HepG2 (cell line): Measurements from ENCODE around the gene BCAS1. TPM values are rescaled to one million over a fixed set of nuclear protein-coding genes. Genes with fewer than 3 reads are reported as not detected.

Experiments
- ATAC-seq: fragments of 200-7000 bp; cut with Tn5 transposase; 3 replicates; pipeline ENCODE4 v1.9.1; 2020; ENCODE audit warnings: mild to moderate bottlenecking, moderate library complexity
- BruUV-seq: library from RNA; stranded (reverse); fragments of 400-500 nt; replicated peaks from 2 replicates; lab custom pipeline; 2021; lab: Mats Ljungman, UMichigan
- CTCF ChIA-PET: fragments of 300-600 bp; formaldehyde crosslinking; extraction: SDS; loops from one replicate; lab custom pipeline; 2021; ENCODE audit warnings: low total read pairs, inconsistent platforms, low intra/inter-chr PET ratio; lab: Yijun Ruan, JAX
- POLR2A ChIA-PET: fragments of 350-600 bp; sonication (Branson Sonifier 250); formaldehyde crosslinking; loops from one replicate; lab custom pipeline; 2020; ENCODE audit warnings: antibody characterized with exemption, inconsistent platforms; lab: Yijun Ruan, JAX
- DNase-seq: peaks from one replicate; pipeline ENCODE4 v3.0.0-alpha.2; 2015; ENCODE audit warnings: low spot score
- FAIRE-seq: peaks from 3 replicates; lab custom pipeline; 2011; peaks lifted over from hg19 to GRCh38; lab: Jason Lieb, UNC
- H2AFZ ChIP-seq: one replicate; pipeline ENCODE4 v1.6.1; 2011; ENCODE audit warnings: low read length, inconsistent platforms
- H3K27ac ChIP-seq: fragments of 300-600 bp; 3 replicates; pipeline ENCODE4 v1.8.0; 2011; ENCODE audit warnings: mixed run types, mild to moderate bottlenecking, mixed read lengths, low read length, inconsistent platforms; ENCODE audit not compliant: insufficient read depth; ENCODE audit errors: extremely low read length
- H3K27me3 ChIP-seq, 2 experiments: fragments of 200-600 bp in 1 of 2; 2 replicates in 1 of 2; 3 replicates in 1 of 2; pipeline versions ENCODE4 v1.6.0 to v1.8.0; 2011; ENCODE audit warnings: low read length in 2 of 2, mild to moderate bottlenecking in 2 of 2, moderate library complexity in 2 of 2, inconsistent platforms in 1 of 2; ENCODE audit not compliant: insufficient read depth in 2 of 2, control insufficient read depth in 1 of 2
- H3K36me3 ChIP-seq, 2 experiments: fragments of 200-600 bp in 1 of 2; replicated peaks in 1 of 2; 2 replicates in 1 of 2; 3 replicates in 1 of 2; pipeline versions ENCODE4 v1.5.1 to v1.8.0; 2011; ENCODE audit warnings: low read length in 2 of 2, inconsistent platforms in 1 of 2; ENCODE audit not compliant: insufficient read depth in 2 of 2, control insufficient read depth in 1 of 2
- H3K4me1 ChIP-seq: 2 replicates; pipeline ENCODE4 v1.5.1; 2012; ENCODE audit warnings: low read length, inconsistent platforms; ENCODE audit not compliant: insufficient read depth
- H3K4me2 ChIP-seq: 2 replicates; pipeline ENCODE4 v1.6.0; 2011; ENCODE audit warnings: low read depth, low read length, inconsistent platforms
- H3K4me3 ChIP-seq, 3 experiments: fragments of 200-600 bp in 1 of 3; sonication (generic), shearing (Covaris generic) in 1 of 3; replicated peaks in 1 of 3; 2 replicates each; pipeline ENCODE4 v1.5.1; 2011 to 2016; ENCODE audit warnings: low read length in 3 of 3, inconsistent platforms in 2 of 3, low read depth in 2 of 3, mild to moderate bottlenecking in 2 of 3, control low read depth in 1 of 3, mixed read lengths in 1 of 3; ENCODE audit not compliant: insufficient read depth in 1 of 3
- H3K79me2 ChIP-seq: one replicate; pipeline ENCODE4 v1.6.1; 2011; ENCODE audit warnings: low read length, inconsistent platforms; ENCODE audit not compliant: insufficient read depth
- H3K9ac ChIP-seq: 2 replicates; pipeline ENCODE4 v1.6.0; 2011; ENCODE audit warnings: mild to moderate bottlenecking, low read depth, low read length, inconsistent platforms; ENCODE audit not compliant: insufficient read depth
- H3K9me3 ChIP-seq: 2 replicates; pipeline ENCODE4 v1.5.1; 2012; ENCODE audit warnings: mild to moderate bottlenecking, low read length
- H4K20me1 ChIP-seq: 2 replicates; pipeline ENCODE4 v1.6.0; 2011; ENCODE audit warnings: inconsistent platforms, mild to moderate bottlenecking, low read length, moderate library complexity; ENCODE audit not compliant: insufficient read depth
- NBN ChIP-seq: fragments of 450-650 bp; conservative IDR thresholded peaks from 2 replicates; pipeline ENCODE4 v1.6.1; 2017
- SCMH1 ChIP-seq: sonication (generic); formaldehyde crosslinking; IDR thresholded peaks from 2 replicates; pipeline ENCODE4 v1.9.0; 2021; ENCODE audit warnings: missing genetic modification reagents, mild to moderate bottlenecking, borderline replicate concordance
- SRSF9 ChIP-seq: fragments of 200-400 bp; formaldehyde crosslinking; IDR thresholded peaks from 2 replicates; pipeline ENCODE4 v1.6.1; 2018; ENCODE audit warnings: borderline replicate concordance, mild to moderate bottlenecking, low read depth, low read length; ENCODE audit not compliant: insufficient read depth, poor library complexity, severe bottlenecking
- ZBED4 ChIP-seq: sonication (generic); formaldehyde crosslinking; IDR thresholded peaks from 2 replicates; pipeline ENCODE4 v1.4.0; 2020; ENCODE audit warnings: missing genetic modification reagents, borderline replicate concordance
- ZBTB39 ChIP-seq: sonication (generic); formaldehyde crosslinking; IDR thresholded peaks from 2 replicates; pipeline ENCODE4 v1.5.0; 2020; ENCODE audit warnings: missing genetic modification reagents
- ZNF30 ChIP-seq: sonication (generic); formaldehyde crosslinking; IDR thresholded peaks from 2 replicates; pipeline ENCODE4 v1.5.0; 2020; ENCODE audit warnings: mild to moderate bottlenecking, missing genetic modification reagents
- ZNF337 ChIP-seq: sonication (generic); formaldehyde crosslinking; IDR thresholded peaks from 2 replicates; pipeline ENCODE4 v1.5.1; 2020; ENCODE audit warnings: missing genetic modification reagents, low read depth, mild to moderate bottlenecking, borderline replicate concordance
- ZNF432 ChIP-seq: sonication (generic); formaldehyde crosslinking; IDR thresholded peaks from 2 replicates; pipeline ENCODE4 v1.5.0; 2020; ENCODE audit warnings: missing genetic modification reagents, mild to moderate bottlenecking, borderline replicate concordance
- ZNF577 ChIP-seq: sonication (generic); formaldehyde crosslinking; IDR thresholded peaks from 2 replicates; pipeline ENCODE4 v1.4.0; 2020; ENCODE audit warnings: mild to moderate bottlenecking, low read depth, missing genetic modification reagents, borderline replicate concordance
- ZNF746 ChIP-seq: sonication (generic); formaldehyde crosslinking; IDR thresholded peaks from 2 replicates; pipeline ENCODE4 v1.8.0; 2022; ENCODE audit warnings: mild to moderate bottlenecking, missing genetic modification reagents
- WGBS: methylation state at CpG from one replicate; pipeline ENCODE4 v1.1.6; 2017; ENCODE audit warnings: low lambda C conversion rate; 5-methylcytosine and 5-hydroxymethylcytosine counted together
- in situ Hi-C: cut with HindIII; loops from 2 replicates; pipeline ENCODE4 v1.10.0; 2017; ENCODE audit warnings: low pct_unique_long_range_greater_than_20kb; ENCODE audit not compliant: extremely low pct_ligation_motif_present
- intact Hi-C: fragments of 100-400 bp; cut with micrococcal nuclease; formaldehyde crosslinking; loops from one replicate; pipeline ENCODE4 v1.10.0; 2022; ENCODE audit not compliant: unreplicated experiment
- polyA plus RNA-seq, 8 experiments: library from polyadenylated mRNA; depleted of rRNA in 3 of 8; stranded (reverse) in 7 of 8; unstranded in 1 of 8; fragments of >200 nt; fragmentation: Illumina TruSeq in 4 of 8; extraction: Trizol in 4 of 8; gene quantifications; 2 replicates each; pipeline versions ENCODE4 v1.2.1 to v1.2.3, GENCODE V29; 2011 to 2016; ENCODE audit warnings: low read depth in 4 of 8, missing spikeins in 1 of 8, mixed read lengths in 1 of 8; ENCODE audit not compliant: insufficient read depth in 1 of 8
- total RNA-seq, 5 experiments: library from RNA; depleted of rRNA; stranded (reverse); fragments of >200 nt; fragmentation: Illumina TruSeq; extraction: Trizol; gene quantifications; 2 replicates each; pipeline ENCODE4 v1.2.3, GENCODE V29; 2016; ENCODE audit warnings: low read depth in 1 of 5

Gene BCAS1
- total and polyA plus RNA-seq, 2 of the 13 experiments (the other 11 are each of a cell fraction or from before 2014, with no cell fraction given) = 0.55 to 0.91 TPM

DNA sequence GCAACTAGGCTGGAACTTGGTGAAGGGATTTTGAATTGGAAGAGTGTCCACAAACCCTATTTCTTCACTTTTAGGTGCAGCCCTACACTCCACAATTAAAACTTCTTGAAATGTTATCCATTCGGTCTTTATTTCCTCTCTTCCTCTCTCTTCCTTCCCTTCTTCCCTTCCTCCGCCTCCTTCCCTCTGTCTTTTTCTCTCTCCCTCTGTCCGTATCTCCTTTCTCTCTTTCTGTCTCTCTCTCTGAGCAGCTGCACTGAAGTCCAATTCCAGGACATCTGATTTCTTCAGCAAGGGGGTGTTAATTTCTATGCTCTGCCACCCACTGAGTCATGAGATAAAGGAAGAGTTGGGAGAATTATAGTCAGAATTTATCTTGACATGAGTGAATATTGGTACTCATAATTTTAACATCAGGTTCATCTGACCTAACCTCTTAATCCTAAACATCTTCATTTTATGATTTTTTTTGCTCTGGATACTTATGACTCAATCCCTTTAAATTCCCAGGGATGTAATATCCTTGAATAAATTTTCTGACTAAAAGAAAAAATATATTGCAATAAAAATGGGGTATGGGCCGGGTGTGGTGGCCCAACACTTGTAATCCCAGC lies 84.2 kb downstream of the BCAS1 start:
- Histone ChIP-seq H3K4me1 (no peaks in the 10 kb centered on the region), H2AFZ (no peak overlapping the region), H3K36me3 (no peaks in the 10 kb centered on the region), H3K27ac (no peak overlapping the region), H3K9ac (no peak overlapping the region), H3K9me3 (no peaks in the 10 kb centered on the region), H3K27me3 (no peaks in the 10 kb centered on the region), H3K79me2 (no peaks in the 10 kb centered on the region), H3K4me2 (no peak overlapping the region), H3K4me3 (no peak overlapping the region), H4K20me1 (no peaks in the 10 kb centered on the region)
- ChIA-PET CTCF (no interaction called here), POLR2A (no interaction called here)
- no peak for TF ChIP-seq ZNF337 (CRISPR knock-in tag)
- peak; percentile 9 for TF ChIP-seq SRSF9
- BruUV-seq = no TSS peak
- DNase-seq (no peak), ATAC-seq (no peak), FAIRE-seq (no peak)
- WGBS = 59% methylated on average over 4 of the region's 4 CpGs
- intact Hi-C loops (no loop called here), in situ Hi-C loops (no loop called here)

- no peaks in the 10 kb centered on the region for H3K4me1 ChIP-seq
- H3K36me3 ChIP-seq = no peaks in the 10 kb centered on the region
- H3K27ac ChIP-seq = no peak overlapping the region
- H3K4me2 ChIP-seq = no peak overlapping the region
- H3K79me2 ChIP-seq = no peaks in the 10 kb centered on the region
- ATAC-seq (no peak), FAIRE-seq (no peak), DNase-seq (no peak)
- H3K9ac ChIP-seq = no peak overlapping the region
- no peak overlapping the region for H2AFZ ChIP-seq
- intact Hi-C loops = no loop called here
- no peaks in the 10 kb centered on the region for H4K20me1 ChIP-seq
- BruUV-seq = no TSS peak
- CTCF ChIA-PET = no interaction called here
- H3K27me3 ChIP-seq = no peaks in the 10 kb centered on the region
- in situ Hi-C loops = no loop called here
- POLR2A ChIA-PET = no interaction called here
- no peaks in the 10 kb centered on the region for H3K9me3 ChIP-seq
- no peak overlapping the region for H3K4me3 ChIP-seq
- WGBS = 61% methylated on average over 8 of the region's 8 CpGs
- TF ChIP-seq NBN = no peak
- TF ChIP-seq ZBED4 = no peak
- TF ChIP-seq ZNF746 (CRISPR knock-in tag) = no peak
- no peak for TF ChIP-seq SCMH1
- no peak for TF ChIP-seq ZNF30 (CRISPR knock-in tag)
- TF ChIP-seq ZNF432 (CRISPR knock-in tag) = no peak
- TF ChIP-seq ZNF577 (CRISPR knock-in tag) = no peak
- no peak for TF ChIP-seq ZBTB39 (CRISPR knock-in tag)
Observed at GRCh38 chr20:53985150-53985518, 85.3 kb downstream of the BCAS1 start.
